H1 (cell line): ENCODE measurements around the gene GPX4. TPM values are rescaled to one million over a fixed set of nuclear protein-coding genes. Genes with fewer than 3 reads are reported as not detected.

Experiments
- CTCF ChIP-seq, 3 experiments: IDR thresholded peaks; 1 replicate in 2 of 3; 2 replicates in 1 of 3; pipeline versions ENCODE4 v1.5.1 to v1.6.1; 2011; ENCODE audit warnings: low read length in 3 of 3, mild to moderate bottlenecking in 3 of 3, inconsistent platforms in 2 of 3, low read depth in 1 of 3, moderate library complexity in 1 of 3; ENCODE audit not compliant: insufficient read depth in 1 of 3; ENCODE audit errors: control extremely low read depth in 1 of 3
- E2F6 ChIP-seq: IDR thresholded peaks from 2 replicates; pipeline ENCODE4 v1.6.1; 2012; ENCODE audit warnings: inconsistent platforms
- HDAC6 ChIP-seq: IDR thresholded peaks from one replicate; pipeline ENCODE4 v1.7.1; 2012; ENCODE audit warnings: low read depth, mild to moderate bottlenecking, inconsistent platforms, low read length, moderate library complexity
- MAX ChIP-seq: IDR thresholded peaks from 2 replicates; pipeline ENCODE4 v1.6.1; 2012; ENCODE audit warnings: inconsistent platforms
- POU5F1 ChIP-seq: IDR thresholded peaks from 2 replicates; pipeline ENCODE4 v1.6.1; 2011; ENCODE audit warnings: low read depth, mild to moderate bottlenecking, low read length, moderate library complexity
- polyA plus RNA-seq, 7 experiments: library from polyadenylated mRNA; depleted of rRNA in 3 of 7; stranded (reverse) in 5 of 7; unstranded in 2 of 7; fragments of >200 nt in 5 of 7; fragments of 200-250 nt in 2 of 7; gene quantifications; 1 replicate in 5 of 7; 2 replicates in 1 of 7; 4 replicates in 1 of 7; pipeline versions ENCODE4 v1.2.1 to v1.2.3, GENCODE V29; 2011 to 2013; ENCODE audit warnings: missing spikeins in 2 of 7, mixed read lengths in 2 of 7
- total RNA-seq: library from RNA; stranded (reverse); fragmentation: NEBNext Ultra II Directional; extraction: Animal tissue kit (Norgen Biotek cat#: 25700); gene quantifications from 2 replicates; pipeline ENCODE4 v1.2.1, GENCODE V29; 2021

Gene GPX4
- total and polyA plus RNA-seq, 2 of the 8 experiments (the other 6 are each of a cell fraction or from before 2014, with no cell fraction given), result 342 to 693 TPM

GRCh38 chr19:1073956-1074517 lies 29.8 kb upstream of the GPX4 start (continued):
- TF ChIP-seq MAX, result no peak
- TF ChIP-seq E2F6, result no peak
- no peak for TF ChIP-seq HDAC6
- TF ChIP-seq CTCF (IDR thresholded peaks at IDR 0.05; ENCODE audit: control extremely low read depth in 1 of 3, insufficient read depth in 1 of 3, low read depth in 1 of 3, low read length in 3 of 3), result no peak
- no peak for TF ChIP-seq POU5F1
